ENCODE measurements around the gene RALGDS. TPM values are rescaled to one million over a fixed set of nuclear protein-coding genes. Genes with fewer than 3 reads are reported as not detected.
A peak's percentile ranks its signal among the peaks of the same experiment; 100 is the strongest.

Gene RALGDS
- total RNA-seq, 1 donor from 2014 or later = 19.0 TPM

DNA sequence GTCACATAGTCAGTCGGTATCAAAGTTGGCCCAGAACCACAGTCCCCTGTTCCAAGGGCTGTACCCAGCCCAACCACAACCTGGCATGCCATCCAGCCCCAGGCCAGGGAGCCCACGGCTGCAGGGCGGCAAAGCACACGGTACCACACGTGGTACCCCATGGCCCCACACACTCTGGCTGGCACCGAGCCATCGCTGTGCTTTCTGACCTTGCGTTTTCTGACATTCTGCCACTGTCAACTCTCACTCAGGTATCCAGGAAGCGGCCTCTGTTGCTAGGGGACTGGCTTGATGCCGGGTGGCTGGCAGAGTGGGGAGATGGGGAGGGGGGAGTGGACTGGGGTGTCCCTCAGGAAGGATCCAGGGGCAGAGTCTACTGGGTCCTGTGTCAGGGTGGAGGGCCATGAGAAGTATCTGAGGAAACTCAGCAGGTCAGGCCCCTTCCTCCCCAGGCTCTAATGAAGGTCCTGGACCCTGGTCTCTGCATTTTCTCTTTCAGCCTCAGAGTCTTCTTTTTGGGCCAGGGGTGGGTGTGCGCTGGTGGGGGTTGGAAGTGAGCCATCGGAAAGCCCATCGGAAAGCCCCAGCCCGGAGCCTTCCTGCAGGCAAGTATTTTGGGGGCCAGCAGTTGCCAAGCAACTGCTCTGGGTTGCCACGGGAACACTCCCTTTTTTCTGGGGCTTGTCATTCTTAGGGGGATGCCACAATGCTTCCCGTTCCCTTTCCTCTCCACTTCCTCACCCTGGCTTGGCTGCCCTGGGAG lies 21.0 kb upstream of the RALGDS start:
- H3K4me1 Mint-ChIP-seq (ENCODE audit: low read depth) = peaks cover 14% of the 10 kb centered on the region
- H3K36me3 Mint-ChIP-seq (ENCODE audit: low read depth) = no peaks in the 10 kb centered on the region
- no peak overlapping the region for H3K4me3 Mint-ChIP-seq (ENCODE audit: unreplicated experiment)
- DNase-seq (ENCODE audit: low spot score) = peak; percentile 68
- H3K9me3 Mint-ChIP-seq (ENCODE audit: low read depth) = no peaks in the 10 kb centered on the region
- H3K27me3 Mint-ChIP-seq (ENCODE audit: low read depth) = no peaks in the 10 kb centered on the region
- no peak overlapping the region for H3K27ac Mint-ChIP-seq (ENCODE audit: unreplicated experiment)
- TF ChIP-seq, protein P1, sequence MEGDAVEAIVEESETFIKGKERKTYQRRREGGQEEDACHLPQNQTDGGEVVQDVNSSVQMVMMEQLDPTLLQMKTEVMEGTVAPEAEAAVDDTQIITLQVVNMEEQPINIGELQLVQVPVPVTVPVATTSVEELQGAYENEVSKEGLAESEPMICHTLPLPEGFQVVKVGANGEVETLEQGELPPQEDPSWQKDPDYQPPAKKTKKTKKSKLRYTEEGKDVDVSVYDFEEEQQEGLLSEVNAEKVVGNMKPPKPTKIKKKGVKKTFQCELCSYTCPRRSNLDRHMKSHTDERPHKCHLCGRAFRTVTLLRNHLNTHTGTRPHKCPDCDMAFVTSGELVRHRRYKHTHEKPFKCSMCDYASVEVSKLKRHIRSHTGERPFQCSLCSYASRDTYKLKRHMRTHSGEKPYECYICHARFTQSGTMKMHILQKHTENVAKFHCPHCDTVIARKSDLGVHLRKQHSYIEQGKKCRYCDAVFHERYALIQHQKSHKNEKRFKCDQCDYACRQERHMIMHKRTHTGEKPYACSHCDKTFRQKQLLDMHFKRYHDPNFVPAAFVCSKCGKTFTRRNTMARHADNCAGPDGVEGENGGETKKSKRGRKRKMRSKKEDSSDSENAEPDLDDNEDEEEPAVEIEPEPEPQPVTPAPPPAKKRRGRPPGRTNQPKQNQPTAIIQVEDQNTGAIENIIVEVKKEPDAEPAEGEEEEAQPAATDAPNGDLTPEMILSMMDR (IDR thresholded peaks at IDR 0.05) = no peak

DNA sequence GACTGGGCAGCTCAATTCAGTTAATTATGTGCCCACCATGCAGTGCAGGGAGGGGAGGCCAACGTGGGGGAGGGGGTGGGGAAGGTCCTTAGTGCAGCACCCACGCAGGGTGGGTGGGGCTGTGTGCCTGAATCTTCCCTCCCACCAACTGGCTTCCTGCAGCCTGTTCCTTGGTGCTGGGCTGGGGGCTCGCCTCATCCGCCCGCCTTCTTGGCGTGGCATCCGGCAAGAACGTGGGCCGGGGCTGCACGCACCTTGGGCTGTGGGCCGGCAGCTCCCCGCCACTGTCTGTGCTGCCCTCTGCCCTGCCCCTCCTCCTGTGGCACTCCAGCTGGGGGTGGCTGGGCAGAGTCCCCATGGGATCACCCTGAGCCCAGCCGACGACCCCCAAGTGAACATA lies 19.6 kb upstream of the RALGDS start:
- H3K9me3 Mint-ChIP-seq (ENCODE audit: low read depth) = no peaks in the 10 kb centered on the region
- TF ChIP-seq, protein P1 (IDR thresholded peaks at IDR 0.05) = no peak
- H3K27me3 Mint-ChIP-seq (ENCODE audit: low read depth) = no peaks in the 10 kb centered on the region
- no peak overlapping the region for H3K27ac Mint-ChIP-seq (ENCODE audit: unreplicated experiment)
- no peak overlapping the region for H3K4me3 Mint-ChIP-seq (ENCODE audit: unreplicated experiment)
- H3K4me1 Mint-ChIP-seq (ENCODE audit: low read depth) = peaks cover 18% of the 10 kb centered on the region
- H3K36me3 Mint-ChIP-seq (ENCODE audit: low read depth) = no peaks in the 10 kb centered on the region
- DNase-seq (ENCODE audit: low spot score) = peak; percentile 66

DNA sequence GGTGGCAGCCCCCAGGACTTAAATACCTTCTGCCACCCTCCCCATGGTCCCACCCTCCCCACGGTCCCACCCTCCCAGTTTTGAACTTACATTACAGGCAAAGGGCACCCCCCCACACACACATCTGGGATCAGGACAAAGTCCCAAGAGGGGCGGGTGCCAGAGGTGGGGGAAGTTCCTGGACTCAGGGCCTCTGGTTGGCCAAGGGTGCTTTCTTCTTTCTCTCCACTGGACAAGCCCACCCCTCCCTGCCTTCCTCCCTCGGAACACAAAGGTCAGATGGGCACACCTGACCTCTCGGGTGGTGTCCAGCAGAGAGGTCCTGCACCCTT lies 19.1 kb upstream of the RALGDS start:
- no peaks in the 10 kb centered on the region for H3K27me3 Mint-ChIP-seq (ENCODE audit: low read depth)
- no peaks in the 10 kb centered on the region for H3K9me3 Mint-ChIP-seq (ENCODE audit: low read depth)
- no peaks in the 10 kb centered on the region for H3K36me3 Mint-ChIP-seq (ENCODE audit: low read depth)
- H3K4me3 Mint-ChIP-seq (ENCODE audit: unreplicated experiment) = no peak overlapping the region
- H3K4me1 Mint-ChIP-seq (ENCODE audit: low read depth) = peaks cover 21% of the 10 kb centered on the region
- no peak overlapping the region for H3K27ac Mint-ChIP-seq (ENCODE audit: unreplicated experiment)
- no peak for DNase-seq (ENCODE audit: low spot score)
- TF ChIP-seq, protein P1 (IDR thresholded peaks at IDR 0.05) = no peak

DNA sequence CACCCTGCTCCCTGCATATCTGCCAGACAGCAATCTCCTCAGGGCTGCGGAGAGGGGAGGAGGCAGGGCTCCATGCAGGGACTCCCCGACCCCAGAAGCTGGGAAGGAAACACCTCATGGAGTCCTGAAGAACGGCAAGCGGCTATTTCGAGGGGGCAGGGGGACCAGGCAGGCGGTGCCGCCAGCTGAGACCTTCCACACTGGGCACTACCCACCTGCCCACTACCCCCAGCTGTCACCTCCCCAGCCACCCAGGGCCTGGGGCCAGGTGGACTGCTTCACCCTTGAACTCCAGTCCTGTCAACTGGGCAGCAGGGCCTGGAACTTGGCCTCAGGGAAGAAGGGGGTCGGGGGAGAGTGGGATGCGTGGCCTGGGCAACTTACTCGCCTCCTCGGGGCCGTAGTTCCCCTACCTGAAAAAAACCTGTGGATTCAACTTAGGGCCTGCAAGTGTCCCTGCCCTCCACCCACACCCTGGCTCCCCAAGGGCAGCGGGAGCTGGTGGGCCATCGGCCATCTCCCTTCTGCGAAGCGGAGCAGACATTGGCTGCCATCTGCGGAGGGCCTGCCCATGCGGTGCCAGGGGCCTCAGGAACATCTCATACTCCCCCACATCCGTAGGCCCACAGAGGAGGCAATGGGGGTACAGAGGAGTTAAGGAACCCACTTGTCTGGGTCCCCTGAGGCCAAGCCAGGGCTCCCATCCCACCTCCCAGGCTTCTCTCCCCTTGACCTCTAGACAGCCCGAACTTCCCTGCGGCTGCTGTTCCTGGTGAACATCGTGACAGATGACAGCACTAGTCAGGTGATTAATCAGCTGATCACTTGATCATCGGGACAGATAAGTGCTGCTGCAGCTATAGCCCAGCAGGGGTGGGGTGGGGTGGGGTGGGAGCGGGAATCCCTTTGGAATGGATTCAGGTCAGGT lies 18.5 kb upstream of the RALGDS start:
- H3K27ac Mint-ChIP-seq (ENCODE audit: unreplicated experiment) = no peak overlapping the region
- peaks cover 21% of the 10 kb centered on the region for H3K4me1 Mint-ChIP-seq (ENCODE audit: low read depth)
- no peak overlapping the region for H3K4me3 Mint-ChIP-seq (ENCODE audit: unreplicated experiment)
- TF ChIP-seq, protein P1 (IDR thresholded peaks at IDR 0.05) = no peak
- H3K9me3 Mint-ChIP-seq (ENCODE audit: low read depth) = no peaks in the 10 kb centered on the region
- no peaks in the 10 kb centered on the region for H3K36me3 Mint-ChIP-seq (ENCODE audit: low read depth)
- H3K27me3 Mint-ChIP-seq (ENCODE audit: low read depth) = no peaks in the 10 kb centered on the region
- peak; percentile 80 for DNase-seq (ENCODE audit: low spot score)

DNA sequence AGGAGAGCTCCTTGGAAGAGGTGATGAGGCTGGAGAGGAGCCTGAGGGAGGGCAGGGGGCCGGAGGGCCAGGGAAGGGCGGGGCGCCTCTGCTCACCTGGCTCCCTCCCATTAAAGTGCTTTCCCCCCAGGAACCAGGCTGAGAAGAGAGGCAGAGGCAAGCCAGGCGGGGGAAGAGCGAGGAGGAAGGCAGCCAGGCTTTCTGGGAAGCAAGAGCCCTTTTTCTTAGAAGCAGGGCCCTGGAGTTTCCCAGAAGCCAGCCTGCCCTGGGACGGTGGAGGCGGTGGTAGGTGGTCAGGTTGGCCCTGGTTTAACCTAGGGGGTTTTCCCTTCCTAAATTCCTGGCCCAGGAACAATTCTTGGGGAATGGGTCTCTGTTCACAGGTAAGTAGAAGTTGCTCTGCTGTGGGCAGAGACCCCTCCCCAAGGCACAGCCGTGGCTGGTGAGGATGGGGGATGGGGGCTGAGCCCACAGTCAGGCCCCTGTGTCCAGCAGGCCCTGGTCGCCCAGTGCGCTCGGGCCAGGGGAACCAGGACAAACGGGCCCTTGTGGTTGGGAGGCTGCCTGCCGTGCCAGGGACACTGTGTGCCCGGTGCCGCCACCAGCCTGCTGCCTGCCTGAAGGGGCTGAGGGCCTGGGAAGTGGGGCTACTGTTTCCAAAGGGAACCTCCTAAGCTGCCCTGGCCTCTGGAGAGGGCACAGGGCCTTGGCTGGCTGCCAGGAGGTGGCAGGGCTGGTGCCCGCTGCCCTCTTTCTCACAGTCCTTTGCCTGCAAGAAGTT lies 16.6 kb upstream of the RALGDS start:
- Mint-ChIP-seq H3K4me3 (ENCODE audit: unreplicated experiment) (no peak overlapping the region), H3K9me3 (ENCODE audit: low read depth) (no peaks in the 10 kb centered on the region), H3K27me3 (ENCODE audit: low read depth) (no peaks in the 10 kb centered on the region), H3K36me3 (ENCODE audit: low read depth) (no peaks in the 10 kb centered on the region), H3K4me1 (ENCODE audit: low read depth) (peaks cover 26% of the 10 kb centered on the region), H3K27ac (ENCODE audit: unreplicated experiment) (no peak overlapping the region)
- TF ChIP-seq, protein P1 (IDR thresholded peaks at IDR 0.05) = no peak
- DNase-seq (ENCODE audit: low spot score) = peak; percentile 77

Data from chondrocyte (in vitro differentiated cells).